ENCODE results near the gene DPF3.

Gene DPF3

GRCh38 chr14:72618424-72618823 is 275.5 kb downstream of the DPF3 start:
- Mint-ChIP-seq H3K4me1 (peaks cover 14% of the 10 kb centered on the region), H3K4me3 (no peak overlapping the region), H3K36me3 (peaks cover 3% of the 10 kb centered on the region), H3K27ac (no peak overlapping the region), H3K27me3 (no peaks in the 10 kb centered on the region), H3K9me3 (no peaks in the 10 kb centered on the region)
- ATAC-seq (ENCODE audit: low read depth) (no peak), DNase-seq (ENCODE audit: low spot score in 2 of 2) (no peak)

GRCh38 chr14:72617391-72618031 is 276.4 kb downstream of the DPF3 start:
- H3K4me3 Mint-ChIP-seq: no peak overlapping the region
- peaks cover 18% of the 10 kb centered on the region for H3K4me1 Mint-ChIP-seq
- no peak for DNase-seq (ENCODE audit: low spot score in 2 of 2)
- ATAC-seq (ENCODE audit: low read depth): no peak
- peaks cover 3% of the 10 kb centered on the region for H3K27me3 Mint-ChIP-seq
- peaks cover 3% of the 10 kb centered on the region for H3K36me3 Mint-ChIP-seq
- H3K27ac Mint-ChIP-seq: peak overlapping the region; percentile 29
- H3K9me3 Mint-ChIP-seq: no peaks in the 10 kb centered on the region

- no peaks in the 10 kb centered on the region for H3K9me3 Mint-ChIP-seq
- no peak for ATAC-seq (ENCODE audit: low read depth)
- no peak for DNase-seq (ENCODE audit: low spot score in 2 of 2)
Observed at GRCh38 chr14:72616811-72617210, 277.1 kb downstream of the DPF3 start.

GRCh38 chr14:72616294-72616693 is 277.6 kb downstream of the DPF3 start:
- Mint-ChIP-seq H3K36me3 (peaks cover 3% of the 10 kb centered on the region), H3K27me3 (peaks cover 5% of the 10 kb centered on the region), H3K4me1 (peaks cover 25% of the 10 kb centered on the region), H3K4me3 (no peak overlapping the region), H3K9me3 (no peaks in the 10 kb centered on the region), H3K27ac (no peak overlapping the region)
- no peak for DNase-seq (ENCODE audit: low spot score in 2 of 2)
- no peak for ATAC-seq (ENCODE audit: low read depth)

More at GRCh38 chr14:72616811-72617210, 277.1 kb downstream of the DPF3 start:
- peaks cover 21% of the 10 kb centered on the region for H3K4me1 Mint-ChIP-seq
- H3K27me3 Mint-ChIP-seq: peaks cover 5% of the 10 kb centered on the region
- H3K36me3 Mint-ChIP-seq: peaks cover 3% of the 10 kb centered on the region
- no peak overlapping the region for H3K4me3 Mint-ChIP-seq
- no peak overlapping the region for H3K27ac Mint-ChIP-seq

GRCh38 chr14:72615451-72616121 is 278.3 kb downstream of the DPF3 start:
- DNase-seq (ENCODE audit: low spot score in 2 of 2): peak in 1 of 2 donors; percentile 6
- ATAC-seq (ENCODE audit: low read depth): no peak
- Mint-ChIP-seq H3K4me1 (peaks cover 23% of the 10 kb centered on the region), H3K27ac (no peak overlapping the region), H3K4me3 (no peak overlapping the region), H3K9me3 (no peaks in the 10 kb centered on the region), H3K27me3 (peaks cover 5% of the 10 kb centered on the region), H3K36me3 (peaks cover under 1% of the 10 kb centered on the region)

- Mint-ChIP-seq H3K36me3 (no peaks in the 10 kb centered on the region), H3K27ac (no peak overlapping the region), H3K4me3 (no peak overlapping the region), H3K27me3 (peaks cover 5% of the 10 kb centered on the region), H3K4me1 (peaks cover 22% of the 10 kb centered on the region), H3K9me3 (no peaks in the 10 kb centered on the region)
- ATAC-seq (ENCODE audit: low read depth): no peak
- DNase-seq (ENCODE audit: low spot score in 2 of 2): peak in 1 of 2 donors; percentile 2
Observed at GRCh38 chr14:72614891-72615415, 278.9 kb downstream of the DPF3 start.

GRCh38 chr14:72614365-72614764 is 279.5 kb downstream of the DPF3 start:
- peak in 1 of 2 donors; percentile 7 for DNase-seq (ENCODE audit: low spot score in 2 of 2)
- Mint-ChIP-seq H3K4me1 (peaks cover 22% of the 10 kb centered on the region), H3K4me3 (no peak overlapping the region), H3K36me3 (no peaks in the 10 kb centered on the region), H3K27ac (no peak overlapping the region), H3K27me3 (peaks cover 5% of the 10 kb centered on the region), H3K9me3 (no peaks in the 10 kb centered on the region)
- ATAC-seq (ENCODE audit: low read depth): no peak

- H3K27me3 Mint-ChIP-seq: peaks cover 5% of the 10 kb centered on the region
- H3K9me3 Mint-ChIP-seq: no peaks in the 10 kb centered on the region
Observed at GRCh38 chr14:72613975-72614319, 280.0 kb downstream of the DPF3 start.

GRCh38 chr14:72613231-72613974 is 280.5 kb downstream of the DPF3 start:
- peaks cover 23% of the 10 kb centered on the region for H3K4me1 Mint-ChIP-seq

More at GRCh38 chr14:72613975-72614319, 280.0 kb downstream of the DPF3 start:
- Mint-ChIP-seq H3K27ac (no peak overlapping the region), H3K36me3 (no peaks in the 10 kb centered on the region), H3K4me3 (no peak overlapping the region), H3K4me1 (peaks cover 22% of the 10 kb centered on the region)
- ATAC-seq (ENCODE audit: low read depth) (no peak), DNase-seq (ENCODE audit: low spot score in 2 of 2) (peak in 1 of 2 donors; percentile 9)

GRCh38 chr14:72612041-72612440 is 281.9 kb downstream of the DPF3 start:
- DNase-seq (ENCODE audit: low spot score in 2 of 2): no peak
- no peak overlapping the region for H3K4me3 Mint-ChIP-seq
- no peaks in the 10 kb centered on the region for H3K36me3 Mint-ChIP-seq
- H3K27me3 Mint-ChIP-seq: peaks cover 5% of the 10 kb centered on the region
- no peaks in the 10 kb centered on the region for H3K9me3 Mint-ChIP-seq
- peaks cover 25% of the 10 kb centered on the region for H3K4me1 Mint-ChIP-seq
- no peak for ATAC-seq (ENCODE audit: low read depth)
- H3K27ac Mint-ChIP-seq: no peak overlapping the region

More at GRCh38 chr14:72613231-72613974, 280.5 kb downstream of the DPF3 start:
- DNase-seq (ENCODE audit: low spot score in 2 of 2) (peak in 1 of 2 donors; percentile 6), ATAC-seq (ENCODE audit: low read depth) (no peak)
- peaks cover 5% of the 10 kb centered on the region for H3K27me3 Mint-ChIP-seq
- no peak overlapping the region for H3K27ac Mint-ChIP-seq
- no peaks in the 10 kb centered on the region for H3K9me3 Mint-ChIP-seq
- no peaks in the 10 kb centered on the region for H3K36me3 Mint-ChIP-seq
- no peak overlapping the region for H3K4me3 Mint-ChIP-seq

- no peak for DNase-seq (ENCODE audit: low spot score in 2 of 2)
- H3K27ac Mint-ChIP-seq: no peak overlapping the region
- no peak for ATAC-seq (ENCODE audit: low read depth)
- H3K4me1 Mint-ChIP-seq: peaks cover 25% of the 10 kb centered on the region
- no peak overlapping the region for H3K4me3 Mint-ChIP-seq
- no peaks in the 10 kb centered on the region for H3K9me3 Mint-ChIP-seq
- H3K36me3 Mint-ChIP-seq: no peaks in the 10 kb centered on the region
- peaks cover 5% of the 10 kb centered on the region for H3K27me3 Mint-ChIP-seq
Observed at GRCh38 chr14:72611506-72611905, 282.4 kb downstream of the DPF3 start.

GRCh38 chr14:72610831-72611200 is 283.1 kb downstream of the DPF3 start:
- Mint-ChIP-seq H3K4me1 (peaks cover 18% of the 10 kb centered on the region), H3K4me3 (no peak overlapping the region), H3K27me3 (peaks cover 5% of the 10 kb centered on the region), H3K36me3 (no peaks in the 10 kb centered on the region), H3K27ac (no peak overlapping the region), H3K9me3 (no peaks in the 10 kb centered on the region)
- ATAC-seq (ENCODE audit: low read depth): no peak
- DNase-seq (ENCODE audit: low spot score in 2 of 2): no peak

GRCh38 chr14:72610096-72610830 is 283.6 kb downstream of the DPF3 start:
- Mint-ChIP-seq H3K4me3 (no peak overlapping the region), H3K27me3 (peaks cover 5% of the 10 kb centered on the region), H3K27ac (no peak overlapping the region), H3K9me3 (no peaks in the 10 kb centered on the region), H3K36me3 (no peaks in the 10 kb centered on the region), H3K4me1 (peaks cover 18% of the 10 kb centered on the region)
- DNase-seq (ENCODE audit: low spot score in 2 of 2) (no peak), ATAC-seq (ENCODE audit: low read depth) (no peak)
